GM12865 (cell line): ENCODE data around the gene PROSER3.

Source experiments
- DNase-seq: peaks from one replicate; pipeline ENCODE4 v3.0.0; 2010; ENCODE audit warnings: low read depth
- H3K4me3 ChIP-seq: 2 replicates; pipeline ENCODE4 v1.5.1; 2011; ENCODE audit warnings: mild to moderate bottlenecking, low read depth, low read length, control low read depth
- TF ChIP-seq, protein P1 (sequence below): IDR thresholded peaks from 2 replicates; pipeline ENCODE4 v1.5.1; 2011; ENCODE audit warnings: low read length, control low read depth, low read depth, inconsistent platforms; ENCODE audit not compliant: insufficient read depth; ENCODE audit errors: missing control alignments

Gene PROSER3

DNA sequence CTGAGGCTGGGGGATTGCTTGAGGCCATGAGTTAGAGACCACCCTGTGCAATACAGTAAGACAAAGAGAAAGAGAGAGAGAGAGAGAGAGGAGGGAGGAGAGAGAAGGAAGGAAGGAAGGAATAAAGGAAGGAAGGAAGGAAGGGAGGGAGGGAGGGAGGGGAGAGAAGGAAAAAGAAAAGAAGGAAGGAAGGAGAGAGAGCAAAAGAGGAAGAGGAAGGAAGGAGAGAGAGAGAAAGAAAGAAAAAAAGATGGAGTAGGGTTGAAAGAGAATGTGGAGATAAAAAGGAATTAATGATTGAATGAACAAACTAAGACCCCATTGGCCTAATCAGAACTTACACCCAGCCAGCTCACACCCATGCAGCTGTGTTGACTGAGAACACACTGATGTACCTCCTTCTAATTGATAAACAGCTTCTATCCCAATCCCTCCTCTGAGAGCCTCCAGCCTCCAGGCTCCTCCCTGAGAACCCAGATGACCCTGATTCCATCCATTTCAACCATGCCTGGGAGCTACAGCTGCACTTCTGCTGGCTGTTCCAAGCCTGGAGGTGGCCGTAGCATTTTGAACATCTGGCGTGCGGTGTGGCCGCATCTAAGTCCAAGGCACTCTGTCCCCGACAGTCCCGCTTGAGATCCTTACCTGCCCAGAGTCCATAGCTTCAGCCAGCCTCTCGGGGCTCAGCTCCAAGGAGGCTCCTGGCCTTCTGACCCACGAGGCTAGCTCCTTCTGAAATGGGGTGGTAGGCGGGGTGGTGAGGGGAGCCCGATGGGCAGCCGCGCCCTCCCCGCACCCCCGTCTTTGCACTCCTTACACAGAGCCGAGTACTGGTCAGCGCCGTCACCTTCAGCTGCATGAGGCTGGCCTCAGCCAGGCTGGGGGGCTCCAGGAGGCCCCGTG is 53.6 kb downstream of the PROSER3 start:
- DNase-seq: no peak
- no peak overlapping the region for H3K4me3 ChIP-seq
- TF ChIP-seq, protein P1, sequence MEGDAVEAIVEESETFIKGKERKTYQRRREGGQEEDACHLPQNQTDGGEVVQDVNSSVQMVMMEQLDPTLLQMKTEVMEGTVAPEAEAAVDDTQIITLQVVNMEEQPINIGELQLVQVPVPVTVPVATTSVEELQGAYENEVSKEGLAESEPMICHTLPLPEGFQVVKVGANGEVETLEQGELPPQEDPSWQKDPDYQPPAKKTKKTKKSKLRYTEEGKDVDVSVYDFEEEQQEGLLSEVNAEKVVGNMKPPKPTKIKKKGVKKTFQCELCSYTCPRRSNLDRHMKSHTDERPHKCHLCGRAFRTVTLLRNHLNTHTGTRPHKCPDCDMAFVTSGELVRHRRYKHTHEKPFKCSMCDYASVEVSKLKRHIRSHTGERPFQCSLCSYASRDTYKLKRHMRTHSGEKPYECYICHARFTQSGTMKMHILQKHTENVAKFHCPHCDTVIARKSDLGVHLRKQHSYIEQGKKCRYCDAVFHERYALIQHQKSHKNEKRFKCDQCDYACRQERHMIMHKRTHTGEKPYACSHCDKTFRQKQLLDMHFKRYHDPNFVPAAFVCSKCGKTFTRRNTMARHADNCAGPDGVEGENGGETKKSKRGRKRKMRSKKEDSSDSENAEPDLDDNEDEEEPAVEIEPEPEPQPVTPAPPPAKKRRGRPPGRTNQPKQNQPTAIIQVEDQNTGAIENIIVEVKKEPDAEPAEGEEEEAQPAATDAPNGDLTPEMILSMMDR: no peak

- H3K4me3 ChIP-seq: no peak within 1 kb of the TSS
- DNase-seq: no peak
- TF ChIP-seq, protein P1: no peak
These were observed 54.5 kb downstream of the PROSER3 start, which contains the start of gene PRODH2 for GRCh38 chr19:35812220-35813042. Gene PRODH2 (minus strand): TSS chr19:35812845. CDS start chr19:35812805, 40 bp downstream.

GRCh38 chr19:35813043-35813890 is 55.3 kb downstream of the PROSER3 start:
- TF ChIP-seq, protein P1: no peak
- no peak for DNase-seq
- H3K4me3 ChIP-seq: no peak overlapping the region

GRCh38 chr19:35816262-35816661 is 58.3 kb downstream of the PROSER3 start:
- TF ChIP-seq, protein P1: no peak
- H3K4me3 ChIP-seq: no peak overlapping the region
- no peak for DNase-seq

DNA sequence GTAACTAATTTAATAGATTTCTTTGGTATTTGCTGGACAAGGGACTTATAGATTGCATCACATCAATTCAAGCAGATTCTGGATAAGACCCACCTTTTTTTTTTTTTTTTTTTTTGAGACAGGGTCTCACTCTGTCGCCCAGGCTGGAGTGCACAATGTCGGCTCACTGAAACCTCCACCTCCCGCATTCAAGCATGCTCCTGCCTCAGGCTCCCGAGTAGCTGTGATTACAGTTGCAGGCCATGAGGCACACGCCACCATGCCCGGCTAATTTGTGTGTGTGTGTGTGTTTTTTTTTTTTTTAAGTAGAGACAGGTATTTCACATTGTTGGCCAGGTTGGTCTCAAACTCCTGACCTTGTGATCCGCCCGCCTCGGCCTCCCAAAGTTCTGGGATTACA is 58.9 kb downstream of the PROSER3 start:
- DNase-seq: no peak
- no peak overlapping the region for H3K4me3 ChIP-seq
- TF ChIP-seq, protein P1: no peak

GRCh38 chr19:35818445-35818844 is 60.5 kb downstream of the PROSER3 start:
- TF ChIP-seq, protein P1: no peak
- H3K4me3 ChIP-seq: no peak overlapping the region

More at GRCh38 chr19:35818445-35818844, 60.5 kb downstream of the PROSER3 start:
- DNase-seq: no peak
